Left ventricle myocardium inferior (tissue), 1 donor: ENCODE data around the gene UNC5A. TPM values are rescaled to one million over a fixed set of nuclear protein-coding genes. Genes with fewer than 3 reads are reported as not detected.

Experiments
- DNase-seq: peaks from one replicate; pipeline ENCODE4 v3.0.0-alpha.2; 2020
- H3K27ac ChIP-seq: fragments of 200-600 bp; replicated peaks from 2 replicates; pipeline ENCODE4 v1.8.0; 2021
- H3K27me3 ChIP-seq: fragments of 200-600 bp; 2 replicates; pipeline ENCODE4 v1.8.0; 2021; ENCODE audit warnings: low read depth
- H3K36me3 ChIP-seq: fragments of 200-600 bp; 2 replicates; pipeline ENCODE4 v1.8.0; 2021
- H3K4me1 ChIP-seq: fragments of 200-600 bp; 2 replicates; pipeline ENCODE4 v1.8.0; 2021
- H3K4me3 ChIP-seq: fragments of 200-600 bp; 2 replicates; pipeline ENCODE4 v1.8.0; 2021; ENCODE audit warnings: mild to moderate bottlenecking, moderate library complexity
- H3K9me3 ChIP-seq: fragments of 200-600 bp; replicated peaks from 2 replicates; pipeline ENCODE4 v1.8.0; 2021
- intact Hi-C: fragments of 100-400 bp; cut with micrococcal nuclease; formaldehyde crosslinking; loops from one replicate; pipeline ENCODE4 v1.11.0; 2022
- total RNA-seq: library from RNA; stranded (reverse); fragmentation: NEBNext Ultra II Directional; extraction: Animal tissue kit (Norgen Biotek cat#: 25700); gene quantifications from one replicate; pipeline ENCODE4 v1.2.1, GENCODE V29; 2021
- TF ChIP-seq, protein P1 (sequence below): fragments of 200-600 bp; IDR thresholded peaks from 2 replicates; pipeline ENCODE4 v1.8.0; 2021; ENCODE audit warnings: antibody characterized with exemption, mild to moderate bottlenecking, borderline replicate concordance
- donor health status: DM: no; HTN: yes; CAD: no; lungs with severe emphysema.

The UNC5A gene
- total RNA-seq, 1 donor from 2014 or later = not detected

- TF ChIP-seq, protein P1, sequence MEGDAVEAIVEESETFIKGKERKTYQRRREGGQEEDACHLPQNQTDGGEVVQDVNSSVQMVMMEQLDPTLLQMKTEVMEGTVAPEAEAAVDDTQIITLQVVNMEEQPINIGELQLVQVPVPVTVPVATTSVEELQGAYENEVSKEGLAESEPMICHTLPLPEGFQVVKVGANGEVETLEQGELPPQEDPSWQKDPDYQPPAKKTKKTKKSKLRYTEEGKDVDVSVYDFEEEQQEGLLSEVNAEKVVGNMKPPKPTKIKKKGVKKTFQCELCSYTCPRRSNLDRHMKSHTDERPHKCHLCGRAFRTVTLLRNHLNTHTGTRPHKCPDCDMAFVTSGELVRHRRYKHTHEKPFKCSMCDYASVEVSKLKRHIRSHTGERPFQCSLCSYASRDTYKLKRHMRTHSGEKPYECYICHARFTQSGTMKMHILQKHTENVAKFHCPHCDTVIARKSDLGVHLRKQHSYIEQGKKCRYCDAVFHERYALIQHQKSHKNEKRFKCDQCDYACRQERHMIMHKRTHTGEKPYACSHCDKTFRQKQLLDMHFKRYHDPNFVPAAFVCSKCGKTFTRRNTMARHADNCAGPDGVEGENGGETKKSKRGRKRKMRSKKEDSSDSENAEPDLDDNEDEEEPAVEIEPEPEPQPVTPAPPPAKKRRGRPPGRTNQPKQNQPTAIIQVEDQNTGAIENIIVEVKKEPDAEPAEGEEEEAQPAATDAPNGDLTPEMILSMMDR = no peak
- no peak overlapping the region for H3K27ac ChIP-seq
- DNase-seq = no peak
- no peaks in the 10 kb centered on the region for H3K36me3 ChIP-seq
- no peaks in the 10 kb centered on the region for H3K9me3 ChIP-seq
- H3K4me3 ChIP-seq = no peak overlapping the region
- peaks cover 76% of the 10 kb centered on the region for H3K27me3 ChIP-seq
- intact Hi-C loops = no loop called here
- H3K4me1 ChIP-seq = no peaks in the 10 kb centered on the region
Observed at GRCh38 chr5:176855598-176855997, 45.2 kb downstream of the UNC5A start.

DNA sequence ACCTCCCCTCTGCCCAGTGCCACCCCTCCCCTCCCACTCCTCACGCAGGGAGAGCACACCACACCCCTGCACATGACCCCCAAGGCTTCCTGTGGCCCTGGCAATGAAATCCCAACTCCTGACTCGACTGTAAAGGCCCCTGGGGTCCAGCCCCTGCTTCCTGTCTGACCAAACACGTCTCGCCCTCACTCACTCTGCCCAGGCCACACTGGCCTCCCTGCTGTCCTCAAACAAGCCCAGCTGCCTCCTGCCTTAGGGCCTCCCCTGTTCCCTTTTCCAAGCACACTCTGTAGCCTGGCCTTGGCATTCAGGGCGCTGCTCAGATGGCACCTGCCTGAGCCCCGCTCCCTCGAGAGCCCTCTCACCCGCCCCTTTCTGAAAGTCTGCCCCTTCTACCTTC lies 46.4 kb downstream of the UNC5A start:
- no peak for DNase-seq
- intact Hi-C loops = no loop called here
- H3K27me3 ChIP-seq = peaks cover 76% of the 10 kb centered on the region

DNA sequence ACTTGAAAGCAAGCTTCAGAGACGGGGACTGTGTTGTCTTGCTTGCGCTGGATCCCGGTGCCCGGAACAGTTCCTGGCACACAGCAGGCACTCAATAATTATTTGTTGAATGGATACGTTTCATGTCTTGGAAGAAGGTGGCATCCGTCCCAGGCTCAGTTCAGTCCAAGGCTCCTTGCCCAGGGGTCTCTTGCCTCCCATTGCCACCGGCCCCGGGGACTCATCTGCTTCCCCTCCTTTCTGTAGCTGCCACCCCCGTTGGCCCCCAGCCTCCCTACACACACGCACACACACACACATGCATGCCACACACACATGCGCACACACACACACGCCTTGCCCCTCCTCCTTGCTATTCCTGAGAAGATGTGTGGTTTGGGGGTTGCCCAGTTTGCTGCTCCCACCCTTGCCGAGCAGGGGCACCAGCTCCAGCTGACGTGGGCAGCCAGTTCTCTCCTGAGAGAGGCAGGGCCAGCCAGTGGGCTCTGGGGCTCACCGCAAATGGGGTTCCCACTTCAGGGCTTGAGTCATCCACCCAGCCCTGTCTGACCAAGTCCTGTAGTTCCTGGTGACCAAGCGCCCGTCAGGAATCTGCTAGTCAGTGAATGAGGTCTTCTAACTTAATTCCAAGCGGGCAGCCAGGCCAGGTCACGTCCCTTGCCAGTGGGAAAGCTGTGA lies 47.0 kb downstream of the UNC5A start:
- Histone ChIP-seq H3K4me1 (no peaks in the 10 kb centered on the region), H3K9me3 (no peaks in the 10 kb centered on the region), H3K27me3 (peaks cover 76% of the 10 kb centered on the region), H3K36me3 (no peaks in the 10 kb centered on the region), H3K27ac (no peak overlapping the region), H3K4me3 (no peak overlapping the region)
- TF ChIP-seq, protein P1 = no peak
- intact Hi-C loops = no loop called here
- no peak for DNase-seq

More for the DNA sequence above, 46.4 kb downstream of the UNC5A start:
- Histone ChIP-seq H3K27ac (no peak overlapping the region), H3K4me1 (no peaks in the 10 kb centered on the region), H3K9me3 (no peaks in the 10 kb centered on the region), H3K4me3 (no peak overlapping the region), H3K36me3 (no peaks in the 10 kb centered on the region)
- TF ChIP-seq, protein P1 = no peak

DNA sequence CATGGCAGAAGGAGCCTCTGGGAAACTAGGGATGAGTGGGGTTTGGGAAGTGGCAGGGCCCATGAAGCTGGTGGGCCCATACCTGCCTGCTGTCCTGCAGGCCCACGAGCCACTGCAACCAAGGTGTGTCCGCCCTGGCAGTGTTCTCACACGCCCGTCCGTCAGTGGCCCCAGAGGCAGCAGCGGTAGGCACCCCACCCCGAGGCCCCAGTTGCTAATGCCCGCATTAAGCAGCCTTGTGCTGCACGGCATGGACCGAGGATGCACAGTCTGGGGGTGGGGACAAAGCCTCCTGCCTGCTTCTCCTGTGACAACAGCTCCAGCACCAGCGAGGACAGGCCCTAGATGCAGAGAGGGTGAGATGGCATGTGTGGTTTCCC lies 47.5 kb downstream of the UNC5A start:
- DNase-seq = no peak
- H3K27me3 ChIP-seq = peaks cover 76% of the 10 kb centered on the region
- H3K4me3 ChIP-seq = no peak overlapping the region
- intact Hi-C loops = no loop called here
- H3K4me1 ChIP-seq = no peaks in the 10 kb centered on the region
- TF ChIP-seq, protein P1 = no peak
- H3K36me3 ChIP-seq = no peaks in the 10 kb centered on the region
- H3K27ac ChIP-seq = no peak overlapping the region
- no peaks in the 10 kb centered on the region for H3K9me3 ChIP-seq

GRCh38 chr5:176859916-176860315 lies 49.6 kb downstream of the UNC5A start:
- DNase-seq = no peak
- TF ChIP-seq, protein P1 = no peak
- H3K4me1 ChIP-seq = no peaks in the 10 kb centered on the region
- H3K4me3 ChIP-seq = no peak overlapping the region
- intact Hi-C loops = no loop called here
- no peaks in the 10 kb centered on the region for H3K9me3 ChIP-seq
- no peaks in the 10 kb centered on the region for H3K36me3 ChIP-seq
- H3K27ac ChIP-seq = no peak overlapping the region
- H3K27me3 ChIP-seq = peaks cover 76% of the 10 kb centered on the region
